Endothelial cell (in vitro differentiated cells): ENCODE results near the gene KRT14. TPM values are rescaled to one million over a fixed set of nuclear protein-coding genes. Genes with fewer than 3 reads are reported as not detected.

Source experiments
- DNase-seq: peaks from one replicate; pipeline ENCODE4 v3.0.0; 2021; ENCODE audit warnings: low spot score
- H3K27ac Mint-ChIP-seq: one replicate; pipeline ENCODE4 v1.8.0; 2021; ENCODE audit warnings: mixed read lengths, inconsistent platforms; ENCODE audit not compliant: unreplicated experiment
- H3K27me3 Mint-ChIP-seq: one replicate; pipeline ENCODE4 v1.8.0; 2021; ENCODE audit warnings: mild to moderate bottlenecking, moderate library complexity, mixed read lengths, inconsistent platforms; ENCODE audit not compliant: unreplicated experiment
- H3K36me3 Mint-ChIP-seq: one replicate; pipeline ENCODE4 v1.8.0; 2021; ENCODE audit warnings: mild to moderate bottlenecking, low read depth, mixed read lengths, inconsistent platforms; ENCODE audit not compliant: unreplicated experiment
- H3K4me1 Mint-ChIP-seq: one replicate; pipeline ENCODE4 v1.8.0; 2021; ENCODE audit warnings: mild to moderate bottlenecking, mixed read lengths, inconsistent platforms; ENCODE audit not compliant: unreplicated experiment
- H3K4me3 Mint-ChIP-seq: one replicate; pipeline ENCODE4 v1.8.0; 2021; ENCODE audit warnings: mild to moderate bottlenecking, mixed read lengths, inconsistent platforms; ENCODE audit not compliant: unreplicated experiment
- H3K9me3 Mint-ChIP-seq: one replicate; pipeline ENCODE4 v1.8.0; 2021; ENCODE audit warnings: mixed read lengths, inconsistent platforms; ENCODE audit not compliant: unreplicated experiment
- CTCF ChIP-seq: fragments of 200-600 bp; sonication (generic); IDR thresholded peaks from one replicate; pipeline ENCODE4 v1.5.0; 2021; ENCODE audit warnings: antibody characterized with exemption; ENCODE audit not compliant: unreplicated experiment
- total RNA-seq: library from RNA; stranded (reverse); fragmentation: NEBNext Ultra II Directional; extraction: Animal tissue kit (Norgen Biotek cat#: 25700); gene quantifications from one replicate; pipeline ENCODE4 v1.2.1, GENCODE V29; 2021; ENCODE audit not compliant: unreplicated experiment

KRT14 gene
- total RNA-seq, 1 donor from 2014 or later = not detected

- Mint-ChIP-seq H3K36me3 (no peaks in the 10 kb centered on the region), H3K27ac (no peak overlapping the region), H3K9me3 (no peaks in the 10 kb centered on the region), H3K4me3 (no peak overlapping the region), H3K27me3 (peaks cover 6% of the 10 kb centered on the region), H3K4me1 (no peaks in the 10 kb centered on the region)
- DNase-seq = no peak
- no peak for TF ChIP-seq CTCF
Measured at GRCh38 chr17:41542357-41542756, 44.3 kb downstream of the KRT14 start.

GRCh38 chr17:41540921-41541625 is 45.6 kb downstream of the KRT14 start:
- DNase-seq = no peak
- H3K4me3 Mint-ChIP-seq = no peak overlapping the region
- H3K9me3 Mint-ChIP-seq = no peaks in the 10 kb centered on the region
- H3K27ac Mint-ChIP-seq = no peak overlapping the region
- H3K4me1 Mint-ChIP-seq = no peaks in the 10 kb centered on the region
- H3K36me3 Mint-ChIP-seq = no peaks in the 10 kb centered on the region
- TF ChIP-seq CTCF = no peak
- peaks cover 8% of the 10 kb centered on the region for H3K27me3 Mint-ChIP-seq

GRCh38 chr17:41539979-41540701 is 46.6 kb downstream of the KRT14 start:
- DNase-seq = no peak
- Mint-ChIP-seq H3K27ac (no peak overlapping the region), H3K36me3 (no peaks in the 10 kb centered on the region), H3K4me3 (no peak overlapping the region), H3K27me3 (peaks cover 6% of the 10 kb centered on the region), H3K4me1 (no peaks in the 10 kb centered on the region), H3K9me3 (no peaks in the 10 kb centered on the region)
- no peak for TF ChIP-seq CTCF

- Mint-ChIP-seq H3K4me1 (no peaks in the 10 kb centered on the region), H3K27me3 (peaks cover 6% of the 10 kb centered on the region), H3K9me3 (no peaks in the 10 kb centered on the region), H3K4me3 (no peak overlapping the region), H3K27ac (no peak overlapping the region), H3K36me3 (no peaks in the 10 kb centered on the region)
- DNase-seq = no peak
- TF ChIP-seq CTCF = no peak
Measured at GRCh38 chr17:41539071-41539492, 47.6 kb downstream of the KRT14 start.

- TF ChIP-seq CTCF = no peak
- H3K4me3 Mint-ChIP-seq = no peak overlapping the region
- no peak overlapping the region for H3K27ac Mint-ChIP-seq
- H3K9me3 Mint-ChIP-seq = no peaks in the 10 kb centered on the region
- peaks cover 6% of the 10 kb centered on the region for H3K27me3 Mint-ChIP-seq
- no peaks in the 10 kb centered on the region for H3K36me3 Mint-ChIP-seq
- no peak for DNase-seq
- H3K4me1 Mint-ChIP-seq = no peaks in the 10 kb centered on the region
Measured at GRCh38 chr17:41538565-41538991, 48.1 kb downstream of the KRT14 start.
